Measurements from ENCODE around the gene SYT17.

GRCh38 chr16:19215705-19216104 lies 47.7 kb downstream of the SYT17 start:
- TF ChIP-seq CTCF (IDR thresholded peaks at IDR 0.05) (no peak), POLR2A (IDR thresholded peaks at IDR 0.05) (no peak), EP300 (IDR thresholded peaks at IDR 0.05) (no peak)
